SK-N-SH treated with all-trans-retinoic acid at 6 μM for 48 hours (cell line): ENCODE results near the gene EZR.

ENCODE experiments used
- ATAC-seq: fragments of 200-7000 bp; cut with Tn5 transposase; 3 replicates; pipeline ENCODE4 v1.9.1; 2020; ENCODE audit warnings: mild to moderate bottlenecking, moderate library complexity
- ARNTL ChIP-seq: fragments of 450-650 bp; formaldehyde crosslinking; IDR thresholded peaks from 2 replicates; pipeline ENCODE4 v1.5.0; 2020; ENCODE audit warnings: low read depth, mild to moderate bottlenecking, moderate library complexity, borderline replicate concordance
- BACH2 ChIP-seq: fragments of 250-450 bp; sonication (Bioruptor Pico); IDR thresholded peaks from 2 replicates; pipeline ENCODE4 v1.9.0; 2021; ENCODE audit warnings: mild to moderate bottlenecking, borderline replicate concordance
- CREB5 ChIP-seq: fragments of 250-450 bp; sonication (Bioruptor Pico); IDR thresholded peaks from 2 replicates; pipeline ENCODE4 v1.5.1; 2020; ENCODE audit warnings: low read depth, mild to moderate bottlenecking, moderate library complexity
- CSDC2 ChIP-seq: fragments of 250-450 bp; sonication (Bioruptor Pico); IDR thresholded peaks from 2 replicates; pipeline ENCODE4 v1.5.0; 2020; ENCODE audit warnings: mild to moderate bottlenecking, moderate library complexity
- CSRNP3 ChIP-seq: fragments of 250-450 bp; sonication (Bioruptor Pico); IDR thresholded peaks from 2 replicates; pipeline ENCODE4 v1.5.1; 2021; ENCODE audit warnings: mild to moderate bottlenecking, moderate library complexity
- ESRRG ChIP-seq: fragments of 250-450 bp; sonication (Bioruptor Pico); IDR thresholded peaks from 2 replicates; pipeline ENCODE4 v1.6.1; 2021; ENCODE audit warnings: mild to moderate bottlenecking
- ISL1 ChIP-seq: fragments of 250-450 bp; sonication (Bioruptor Pico); IDR thresholded peaks from 2 replicates; pipeline ENCODE4 v2.1.2; 2022; ENCODE audit warnings: mild to moderate bottlenecking, moderate library complexity
- OSR1 ChIP-seq: fragments of 250-450 bp; sonication (Bioruptor Pico); IDR thresholded peaks from 2 replicates; pipeline ENCODE4 v1.8.0; 2022; ENCODE audit warnings: moderate library complexity, mild to moderate bottlenecking, inconsistent platforms
- POU6F1 ChIP-seq: fragments of 250-450 bp; sonication (Bioruptor Pico); IDR thresholded peaks from 2 replicates; pipeline ENCODE4 v1.8.0; 2021; ENCODE audit warnings: low read depth, mild to moderate bottlenecking, moderate library complexity, borderline replicate concordance
- PPARA ChIP-seq: fragments of 250-450 bp; sonication (Bioruptor Pico); IDR thresholded peaks from 2 replicates; pipeline ENCODE4 v1.5.0; 2020; ENCODE audit warnings: mild to moderate bottlenecking, borderline replicate concordance
- RARB ChIP-seq: fragments of 250-450 bp; sonication (Bioruptor Pico); IDR thresholded peaks from 2 replicates; pipeline ENCODE4 v1.8.0; 2021; ENCODE audit warnings: mild to moderate bottlenecking, moderate library complexity
- SNAI2 ChIP-seq: fragments of 250-450 bp; sonication (Bioruptor Pico); IDR thresholded peaks from 2 replicates; pipeline ENCODE4 v1.5.0; 2020; ENCODE audit warnings: mild to moderate bottlenecking, moderate library complexity
- TCF4 ChIP-seq: fragments of 250-450 bp; sonication (Bioruptor Pico); IDR thresholded peaks from 2 replicates; pipeline ENCODE4 v1.8.0; 2021; ENCODE audit warnings: mild to moderate bottlenecking, moderate library complexity, borderline replicate concordance
- TOX ChIP-seq: fragments of 250-450 bp; sonication (Bioruptor Pico); IDR thresholded peaks from 2 replicates; pipeline ENCODE4 v1.8.0; 2021; ENCODE audit warnings: mild to moderate bottlenecking, moderate library complexity, borderline replicate concordance
- TSHZ2 ChIP-seq: fragments of 250-450 bp; sonication (Bioruptor Pico); IDR thresholded peaks from 2 replicates; pipeline ENCODE4 v1.5.0; 2020; ENCODE audit warnings: mild to moderate bottlenecking, moderate library complexity
- ZFP3 ChIP-seq: fragments of 250-450 bp; sonication (Bioruptor Pico); IDR thresholded peaks from 2 replicates; pipeline ENCODE4 v1.5.0; 2020; ENCODE audit warnings: mild to moderate bottlenecking, moderate library complexity
- ZFP30 ChIP-seq: fragments of 450-650 bp; formaldehyde crosslinking; IDR thresholded peaks from 2 replicates; pipeline ENCODE4 v1.5.0; 2022; ENCODE audit warnings: mild to moderate bottlenecking, moderate library complexity
- ZNF565 ChIP-seq: fragments of 450-650 bp; formaldehyde crosslinking; conservative IDR thresholded peaks from 2 replicates; pipeline ENCODE4 v1.5.0; 2020; ENCODE audit warnings: low read depth, mild to moderate bottlenecking, moderate library complexity
- ZNF70 ChIP-seq: fragments of 450-650 bp; formaldehyde crosslinking; IDR thresholded peaks from 2 replicates; pipeline ENCODE4 v1.5.0; 2020; ENCODE audit warnings: mild to moderate bottlenecking, moderate library complexity
- ZNF8 ChIP-seq: fragments of 450-650 bp; formaldehyde crosslinking; IDR thresholded peaks from 2 replicates; pipeline ENCODE4 v1.5.0; 2020; ENCODE audit warnings: mild to moderate bottlenecking, moderate library complexity

Gene EZR

GRCh38 chr6:158799051-158799792, 19.9 kb downstream of the EZR start:
- TF ChIP-seq POU6F1 (CRISPR knock-in tag) = no peak
- TF ChIP-seq TSHZ2 = peak; percentile 86
- peak; percentile 80; the same call in 1 of the 2 replicates for TF ChIP-seq SNAI2 (CRISPR knock-in tag)
- 0 out of 2 replicates have a peak, but pooled peaks have one; percentile 2 for TF ChIP-seq ZNF70
- TF ChIP-seq CSDC2 (CRISPR knock-in tag) = no peak
- TF ChIP-seq ZFP30 = no peak
- TF ChIP-seq ISL1 (CRISPR knock-in tag) = peak; percentile 78
- TF ChIP-seq TCF4 (CRISPR knock-in tag) = 0 out of 2 replicates have a peak, but pooled peaks have one; percentile 44
- no peak for TF ChIP-seq OSR1 (CRISPR knock-in tag)
- no peak for TF ChIP-seq CSRNP3
- TF ChIP-seq ZFP3 (CRISPR knock-in tag) = 0 out of 2 replicates have a peak, but pooled peaks have one; percentile 37
- ATAC-seq = peak; percentile 80

GRCh38 chr6:158798311-158798710, 20.9 kb downstream of the EZR start:
- no peak for TF ChIP-seq POU6F1 (CRISPR knock-in tag)

GRCh38 chr6:158797331-158798310, 21.5 kb downstream of the EZR start:
- ATAC-seq = no peak
- TF ChIP-seq ZFP3 (CRISPR knock-in tag) (no peak), ZFP30 (no peak), ZNF8 (CRISPR knock-in tag) (no peak), ESRRG (CRISPR knock-in tag) (no peak), TSHZ2 (no peak), BACH2 (CRISPR knock-in tag) (no peak), RARB (CRISPR knock-in tag) (no peak), TCF4 (CRISPR knock-in tag) (no peak), ARNTL (CRISPR knock-in tag) (no peak), CREB5 (CRISPR knock-in tag) (no peak), ZNF70 (no peak), PPARA (CRISPR knock-in tag) (no peak), POU6F1 (CRISPR knock-in tag) (no peak), OSR1 (CRISPR knock-in tag) (no peak), TOX (CRISPR knock-in tag) (no peak), SNAI2 (CRISPR knock-in tag) (no peak), ZNF565 (CRISPR knock-in tag) (no peak), ISL1 (CRISPR knock-in tag) (no peak)

More at GRCh38 chr6:158798311-158798710, 20.9 kb downstream of the EZR start:
- ATAC-seq = no peak
